Measurements from ENCODE around the gene VDAC2. TPM values are rescaled to one million over a fixed set of nuclear protein-coding genes. Genes with fewer than 3 reads are reported as not detected.

VDAC2 gene
- total RNA-seq, 1 experiment from 2014 or later: 303 TPM

DNA sequence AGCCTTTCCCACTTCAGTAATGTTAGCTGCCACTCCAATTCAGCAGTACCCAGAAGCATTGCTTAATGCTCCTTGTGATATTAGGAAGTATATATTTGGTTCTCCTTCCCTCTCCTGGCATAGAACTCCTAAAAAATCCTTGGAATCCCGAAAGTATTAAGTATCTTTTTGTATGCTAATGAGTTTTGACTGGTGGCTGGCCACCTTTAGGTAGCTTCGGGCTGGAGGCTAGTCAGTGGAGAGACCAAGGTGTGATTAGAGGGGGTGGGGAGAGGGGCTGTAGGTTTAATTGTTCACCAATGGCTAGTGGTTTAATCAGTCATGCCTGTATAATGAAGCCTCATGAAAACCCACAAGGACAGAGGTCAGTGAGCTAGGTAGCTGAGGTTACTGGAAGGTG is 12.9 kb downstream of the VDAC2 start:
- DNase-seq (ENCODE audit: unreplicated experiment): no peak
- BruUV-seq (replicated peaks): no TSS peak
- POLR2A ChIA-PET: interaction anchor here (2.1 to 15.1 kb wide), 3 partner anchors 10 to 111 kb away, joined by 5 to 615 read pairs (median 39); partner anchors contain the start of genes COMTD1, SAMD8 and VDAC2
- Mint-ChIP-seq H3K27me3 (ENCODE audit: insufficient read depth, unreplicated experiment) (no peaks in the 10 kb centered on the region), H3K36me3 (ENCODE audit: insufficient read depth, unreplicated experiment) (peaks cover 92% of the 10 kb centered on the region), H3K27ac (ENCODE audit: low read depth, unreplicated experiment) (peak overlapping the region; percentile 75), H3K4me3 (ENCODE audit: unreplicated experiment) (peak overlapping the region; percentile 21), H3K4me1 (ENCODE audit: insufficient read depth, unreplicated experiment) (peaks cover 39% of the 10 kb centered on the region), H3K9me3 (ENCODE audit: unreplicated experiment) (no peaks in the 10 kb centered on the region)
- CTCF ChIA-PET: interaction anchor here (0.6 to 4.5 kb wide), 4 partner anchors 11 to 36 kb away, joined by 3 to 36 read pairs (median 4); no protein-coding TSS in a partner anchor
- no peak for TF ChIP-seq CTCF (IDR thresholded peaks at IDR 0.05; ENCODE audit: unreplicated experiment)
- intact Hi-C loops (cut with micrococcal nuclease): no loop called here

- ChIA-PET POLR2A (interaction anchor here (0.5 to 15.1 kb wide), 10 partner anchors 8 to 1481 kb away, joined by 3 to 615 read pairs (median 6); partner anchors contain the start of genes COMTD1 and VDAC2), CTCF (interaction anchor here (0.6 to 4.5 kb wide), 9 partner anchors 10 to 206 kb away, joined by 3 to 36 read pairs (median 5); partner anchors contain the start of gene COMTD1)
- H3K4me1 Mint-ChIP-seq (ENCODE audit: insufficient read depth, unreplicated experiment): peaks cover 54% of the 10 kb centered on the region
- TF ChIP-seq CTCF (IDR thresholded peaks at IDR 0.05; ENCODE audit: unreplicated experiment): no peak
- peak overlapping the region; percentile 56 for H3K4me3 Mint-ChIP-seq (ENCODE audit: unreplicated experiment)
- DNase-seq (ENCODE audit: unreplicated experiment): no peak
- H3K36me3 Mint-ChIP-seq (ENCODE audit: insufficient read depth, unreplicated experiment): peaks cover 92% of the 10 kb centered on the region
- BruUV-seq (replicated peaks): no TSS peak
- H3K27ac Mint-ChIP-seq (ENCODE audit: low read depth, unreplicated experiment): peak overlapping the region; percentile 75
- intact Hi-C loops (cut with micrococcal nuclease): no loop called here
- no peaks in the 10 kb centered on the region for H3K27me3 Mint-ChIP-seq (ENCODE audit: insufficient read depth, unreplicated experiment)
- no peaks in the 10 kb centered on the region for H3K9me3 Mint-ChIP-seq (ENCODE audit: unreplicated experiment)
Observed at GRCh38 chr10:75226095-75226494, 15.5 kb downstream of the VDAC2 start.

- intact Hi-C loops (cut with micrococcal nuclease): no loop called here
- no peak for DNase-seq (ENCODE audit: unreplicated experiment)
- no peak for TF ChIP-seq CTCF (IDR thresholded peaks at IDR 0.05; ENCODE audit: unreplicated experiment)
- ChIA-PET POLR2A (interaction anchor here (0.6 to 15.1 kb wide), 5 partner anchors 16 to 84 kb away, joined by 3 to 615 read pairs (median 18); partner anchors contain the start of gene VDAC2), CTCF (interaction anchor here (0.5 to 4.5 kb wide), 9 partner anchors 9 to 473 kb away, joined by 3 to 36 read pairs (median 4); partner anchors contain the start of gene COMTD1)
- H3K9me3 Mint-ChIP-seq (ENCODE audit: unreplicated experiment): no peaks in the 10 kb centered on the region
- H3K27me3 Mint-ChIP-seq (ENCODE audit: insufficient read depth, unreplicated experiment): no peaks in the 10 kb centered on the region
- peak overlapping the region; percentile 75 for H3K27ac Mint-ChIP-seq (ENCODE audit: low read depth, unreplicated experiment)
- peaks cover 56% of the 10 kb centered on the region for H3K4me1 Mint-ChIP-seq (ENCODE audit: insufficient read depth, unreplicated experiment)
- peak overlapping the region; percentile 56 for H3K4me3 Mint-ChIP-seq (ENCODE audit: unreplicated experiment)
- peaks cover 92% of the 10 kb centered on the region for H3K36me3 Mint-ChIP-seq (ENCODE audit: insufficient read depth, unreplicated experiment)
- BruUV-seq (replicated peaks): no TSS peak
Observed at GRCh38 chr10:75226656-75227055, 16.1 kb downstream of the VDAC2 start.

- H3K36me3 Mint-ChIP-seq (ENCODE audit: insufficient read depth, unreplicated experiment): peaks cover 92% of the 10 kb centered on the region
- no peak for TF ChIP-seq CTCF (IDR thresholded peaks at IDR 0.05; ENCODE audit: unreplicated experiment)
- peaks cover 63% of the 10 kb centered on the region for H3K4me1 Mint-ChIP-seq (ENCODE audit: insufficient read depth, unreplicated experiment)
- no TSS peak for BruUV-seq (replicated peaks)
- H3K27me3 Mint-ChIP-seq (ENCODE audit: insufficient read depth, unreplicated experiment): no peaks in the 10 kb centered on the region
- ChIA-PET CTCF (interaction anchor here (0.6 to 3.0 kb wide), 8 partner anchors 8 to 139 kb away, joined by 3 to 14 read pairs (median 4); partner anchors contain the start of gene COMTD1), POLR2A (interaction anchor here (0.5 to 15.1 kb wide), 4 partner anchors 17 to 637 kb away, joined by 3 to 615 read pairs (median 19); partner anchors contain the start of gene VDAC2)
- H3K27ac Mint-ChIP-seq (ENCODE audit: low read depth, unreplicated experiment): peak overlapping the region; percentile 84
- peak overlapping the region; percentile 48 for H3K4me3 Mint-ChIP-seq (ENCODE audit: unreplicated experiment)
- H3K9me3 Mint-ChIP-seq (ENCODE audit: unreplicated experiment): no peaks in the 10 kb centered on the region
- DNase-seq (ENCODE audit: unreplicated experiment): no peak
- intact Hi-C loops (cut with micrococcal nuclease): no loop called here
Observed at GRCh38 chr10:75228278-75228677, 17.7 kb downstream of the VDAC2 start.

Measured in MCF 10A (cell line).